H9 (cell line): ENCODE measurements around the gene IL33. TPM values are rescaled to one million over a fixed set of nuclear protein-coding genes. Genes with fewer than 3 reads are reported as not detected.

ENCODE experiments used
- DNase-seq: peaks from one replicate; pipeline ENCODE4 v3.0.0-alpha.2; 2017
- H2AFZ ChIP-seq: one replicate; pipeline ENCODE4 v1.6.1; 2013; ENCODE audit warnings: mild to moderate bottlenecking, low read length, control low read depth, moderate library complexity
- H2AK5ac ChIP-seq: 2 replicates; pipeline ENCODE4 v1.6.1; 2013; ENCODE audit warnings: low read length, control low read depth, mixed read lengths; ENCODE audit not compliant: insufficient read length
- H2BK120ac ChIP-seq: one replicate; pipeline ENCODE4 v1.6.1; 2013; ENCODE audit warnings: low read depth, mild to moderate bottlenecking, low read length, control low read depth, inconsistent platforms; ENCODE audit not compliant: poor library complexity, severe bottlenecking
- H2BK12ac ChIP-seq: 2 replicates; pipeline ENCODE4 v1.6.1; 2013; ENCODE audit warnings: low read length, control low read depth, mixed read lengths, low read depth; ENCODE audit not compliant: insufficient read length
- H2BK15ac ChIP-seq: 2 replicates; pipeline ENCODE4 v1.6.1; 2013; ENCODE audit warnings: low read depth, low read length, control low read depth
- H2BK20ac ChIP-seq: one replicate; pipeline ENCODE4 v1.6.1; 2013; ENCODE audit warnings: low read depth, mild to moderate bottlenecking, low read length, control low read depth, inconsistent platforms; ENCODE audit not compliant: poor library complexity, severe bottlenecking
- H2BK5ac ChIP-seq: 2 replicates; pipeline ENCODE4 v1.6.1; 2013; ENCODE audit warnings: low read length, control low read depth, mixed read lengths; ENCODE audit not compliant: insufficient read length
- H3K14ac ChIP-seq: 2 replicates; pipeline ENCODE4 v1.6.1; 2013; ENCODE audit warnings: low read length, control low read depth; ENCODE audit not compliant: insufficient read depth
- H3K18ac ChIP-seq: 2 replicates; pipeline ENCODE4 v1.6.1; 2013; ENCODE audit warnings: low read depth, mild to moderate bottlenecking, mixed read lengths, low read length, control low read depth; ENCODE audit not compliant: insufficient read length
- H3K23ac ChIP-seq: 2 replicates; pipeline ENCODE4 v1.6.1; 2013; ENCODE audit warnings: low read length, control low read depth, mixed read lengths, low read depth; ENCODE audit not compliant: insufficient read length
- H3K23me2 ChIP-seq: 2 replicates; pipeline ENCODE4 v1.6.1; 2013; ENCODE audit warnings: low read depth, mild to moderate bottlenecking, mixed read lengths, low read length, control low read depth; ENCODE audit not compliant: insufficient read length, poor library complexity, severe bottlenecking
- H3K27ac ChIP-seq: 2 replicates; pipeline ENCODE4 v1.5.1; 2013; ENCODE audit warnings: low read length, control low read depth, mixed read lengths, low read depth; ENCODE audit not compliant: insufficient read length
- H3K27me3 ChIP-seq: 2 replicates; pipeline ENCODE4 v1.6.1; 2013; ENCODE audit warnings: low read length, control low read depth, inconsistent platforms; ENCODE audit not compliant: insufficient read depth
- H3K4ac ChIP-seq: 2 replicates; pipeline ENCODE4 v1.6.1; 2013; ENCODE audit warnings: low read depth, mild to moderate bottlenecking, control low read depth, inconsistent platforms, low read length, moderate library complexity
- H3K4me1 ChIP-seq: 2 replicates; pipeline ENCODE4 v1.6.1; 2013; ENCODE audit warnings: low read length, control low read depth, inconsistent platforms; ENCODE audit not compliant: insufficient read depth
- H3K4me2 ChIP-seq: 2 replicates; pipeline ENCODE4 v1.6.1; 2013; ENCODE audit warnings: low read length, control low read depth, mixed read lengths; ENCODE audit not compliant: insufficient read length, insufficient read depth
- H3K56ac ChIP-seq: 2 replicates; pipeline ENCODE4 v1.6.1; 2013; ENCODE audit warnings: low read depth, mild to moderate bottlenecking, mixed read lengths, low read length, control low read depth; ENCODE audit not compliant: insufficient read length
- H3K79me1 ChIP-seq: 2 replicates; pipeline ENCODE4 v1.6.1; 2013; ENCODE audit warnings: low read depth, mild to moderate bottlenecking, moderate library complexity, low read length, control low read depth, inconsistent platforms; ENCODE audit not compliant: insufficient read depth, poor library complexity, severe bottlenecking
- H3K79me2 ChIP-seq: 2 replicates; pipeline ENCODE4 v1.6.1; 2013; ENCODE audit warnings: low read length, control low read depth, inconsistent platforms; ENCODE audit not compliant: insufficient read depth
- H3K9ac ChIP-seq: 2 replicates; pipeline ENCODE4 v1.6.1; 2013; ENCODE audit warnings: low read length, control low read depth, mixed read lengths; ENCODE audit not compliant: insufficient read length; ENCODE audit errors: extremely low read depth
- H3K9me3 ChIP-seq: one replicate; pipeline ENCODE4 v1.6.1; 2013; ENCODE audit warnings: low read depth, low read length, inconsistent platforms; ENCODE audit not compliant: control insufficient read depth
- H3T11ph ChIP-seq: one replicate; pipeline ENCODE4 v1.6.1; 2013; ENCODE audit warnings: mild to moderate bottlenecking, low read length, control low read depth, inconsistent platforms
- H4K20me1 ChIP-seq: one replicate; pipeline ENCODE4 v1.6.1; 2013; ENCODE audit not compliant: control insufficient read depth, insufficient read length, insufficient read depth
- H4K5ac ChIP-seq: 2 replicates; pipeline ENCODE4 v1.6.1; 2013; ENCODE audit warnings: low read depth, mild to moderate bottlenecking, mixed read lengths, low read length, control low read depth; ENCODE audit not compliant: insufficient read length
- H4K8ac ChIP-seq: replicated peaks from 2 replicates; pipeline ENCODE4 v1.6.1; 2013; ENCODE audit warnings: low read length, control low read depth, mixed read lengths, low read depth; ENCODE audit not compliant: insufficient read length
- H4K91ac ChIP-seq: 2 replicates; pipeline ENCODE4 v1.6.1; 2013; ENCODE audit warnings: low read depth, mild to moderate bottlenecking, moderate library complexity, mixed read lengths, low read length, control low read depth; ENCODE audit not compliant: insufficient read length
- H3K27ac Mint-ChIP-seq, 3 experiments: 2 replicates in 2 of 3; 3 replicates in 1 of 3; pipeline ENCODE4 v1.8.0; 2020 to 2021; ENCODE audit warnings: mixed read lengths in 3 of 3, mild to moderate bottlenecking in 1 of 3, moderate library complexity in 1 of 3
- H3K27me3 Mint-ChIP-seq: 2 replicates; pipeline ENCODE4 v1.8.0; 2021; ENCODE audit warnings: low read depth, mild to moderate bottlenecking, moderate library complexity, mixed read lengths
- H3K36me3 Mint-ChIP-seq, 3 experiments: 2 replicates in 2 of 3; 3 replicates in 1 of 3; pipeline ENCODE4 v1.8.0; 2020 to 2021; ENCODE audit warnings: low read depth in 3 of 3, mixed read lengths in 3 of 3; ENCODE audit not compliant: insufficient read depth in 1 of 3
- H3K4me1 Mint-ChIP-seq, 2 experiments: 2 replicates each; pipeline ENCODE4 v1.8.0; 2020; ENCODE audit warnings: mixed read lengths in 2 of 2
- H3K4me3 Mint-ChIP-seq, 2 experiments: 2 replicates in 1 of 2; 3 replicates in 1 of 2; pipeline ENCODE4 v1.8.0; 2020 to 2021; ENCODE audit warnings: mild to moderate bottlenecking in 2 of 2, mixed read lengths in 2 of 2, moderate library complexity in 1 of 2
- H3K9me3 Mint-ChIP-seq, 2 experiments: 2 replicates in 1 of 2; 3 replicates in 1 of 2; pipeline ENCODE4 v1.8.0; 2020; ENCODE audit warnings: mild to moderate bottlenecking in 2 of 2, mixed read lengths in 2 of 2, moderate library complexity in 1 of 2
- WGBS: extraction: QIAGEN DNeasy Blood & Tissue Kit; methylation state at CpG from one replicate; pipeline ENCODE4 v1.1.7; 2013; ENCODE audit warnings: missing lambda C conversion rate, low lambda C conversion rate, mixed read lengths; ENCODE audit not compliant: insufficient read length; ENCODE audit errors: extremely low coverage; 5-methylcytosine and 5-hydroxymethylcytosine counted together
- total RNA-seq: library from RNA; stranded (reverse); gene quantifications from 2 replicates; pipeline ENCODE4 v1.2.1, GENCODE V29; 2021
- TF ChIP-seq, protein P1 (sequence below): fragments of 200-600 bp; sonication (generic); conservative IDR thresholded peaks from 3 replicates; pipeline ENCODE4 v1.8.0; 2021; ENCODE audit warnings: antibody characterized with exemption, mild to moderate bottlenecking

IL33 gene
- total RNA-seq, 1 experiment from 2014 or later: not detected

DNA sequence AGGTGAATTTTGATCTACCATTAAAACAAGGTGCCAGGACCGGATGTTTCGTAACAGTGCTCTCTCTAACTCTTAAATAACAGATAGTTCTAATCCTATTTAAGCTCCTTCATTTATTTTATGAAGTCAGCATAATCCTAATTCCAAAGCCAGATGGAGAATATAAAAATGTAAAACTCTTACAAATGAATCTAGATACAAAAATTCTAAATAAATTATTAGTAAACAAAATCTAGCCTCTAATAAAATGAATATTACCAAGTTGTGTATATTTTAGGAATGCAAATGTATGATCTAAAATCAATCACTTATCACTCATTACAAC lies 32.4 kb upstream of the IL33 start:
- Histone ChIP-seq H2BK20ac (no peak overlapping the region), H3K79me2 (no peaks in the 10 kb centered on the region), H4K20me1 (no peaks in the 10 kb centered on the region), H2BK12ac (no peak overlapping the region), H3K14ac (peak overlapping the region; percentile 26; the same call in 1 of the 2 replicates), H3K79me1 (no peaks in the 10 kb centered on the region), H3K27me3 (no peaks in the 10 kb centered on the region), H3K9me3 (no peaks in the 10 kb centered on the region), H4K91ac (no peak overlapping the region), H3K4me1 (no peaks in the 10 kb centered on the region), H3K4ac (no peak overlapping the region), H3K23me2 (no peaks in the 10 kb centered on the region), H3K23ac (no peak overlapping the region), H2AK5ac (no peak overlapping the region), H2BK5ac (no peak overlapping the region), H3K18ac (no peak overlapping the region), H3T11ph (no peak overlapping the region), H3K27ac (no peak overlapping the region), H4K8ac (no peak overlapping the region), H2BK120ac (no peak overlapping the region), H4K5ac (peak overlapping the region; percentile 81), H3K4me2 (peak overlapping the region; percentile 19), H3K9ac (no peak overlapping the region), H2BK15ac (no peak overlapping the region), H3K56ac (no peak overlapping the region), H2AFZ (no peak overlapping the region)
- WGBS: no CpG with 5 or more reads among the region's 2 CpGs
- Mint-ChIP-seq H3K4me1 (peaks cover 4 to 17% of the 10 kb centered on the region in 2 experiments), H3K36me3 (peaks cover 0 to 12% (median 5%) of the 10 kb centered on the region in 3 experiments; a peak in 5 of 7 replicates), H3K4me3 (peak overlapping the region in 1 of 2 experiments; percentile 44; a peak in 1 of 5 replicates), H3K9me3 (peaks cover 6 to 18% of the 10 kb centered on the region in 2 experiments), H3K27ac (peak overlapping the region in 2 of 3 experiments; percentile 89 to 98; a peak in 6 of 7 replicates), H3K27me3 (no peaks in the 10 kb centered on the region)
- TF ChIP-seq, protein P1, sequence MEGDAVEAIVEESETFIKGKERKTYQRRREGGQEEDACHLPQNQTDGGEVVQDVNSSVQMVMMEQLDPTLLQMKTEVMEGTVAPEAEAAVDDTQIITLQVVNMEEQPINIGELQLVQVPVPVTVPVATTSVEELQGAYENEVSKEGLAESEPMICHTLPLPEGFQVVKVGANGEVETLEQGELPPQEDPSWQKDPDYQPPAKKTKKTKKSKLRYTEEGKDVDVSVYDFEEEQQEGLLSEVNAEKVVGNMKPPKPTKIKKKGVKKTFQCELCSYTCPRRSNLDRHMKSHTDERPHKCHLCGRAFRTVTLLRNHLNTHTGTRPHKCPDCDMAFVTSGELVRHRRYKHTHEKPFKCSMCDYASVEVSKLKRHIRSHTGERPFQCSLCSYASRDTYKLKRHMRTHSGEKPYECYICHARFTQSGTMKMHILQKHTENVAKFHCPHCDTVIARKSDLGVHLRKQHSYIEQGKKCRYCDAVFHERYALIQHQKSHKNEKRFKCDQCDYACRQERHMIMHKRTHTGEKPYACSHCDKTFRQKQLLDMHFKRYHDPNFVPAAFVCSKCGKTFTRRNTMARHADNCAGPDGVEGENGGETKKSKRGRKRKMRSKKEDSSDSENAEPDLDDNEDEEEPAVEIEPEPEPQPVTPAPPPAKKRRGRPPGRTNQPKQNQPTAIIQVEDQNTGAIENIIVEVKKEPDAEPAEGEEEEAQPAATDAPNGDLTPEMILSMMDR: no peak
- DNase-seq: no peak
